AG10803 (cell line): Measurements from ENCODE around the gene TECR.

Experiments
- DNase-seq: peaks from one replicate; pipeline ENCODE4 v3.0.0; 2010; ENCODE audit warnings: low read depth
- H3K4me3 ChIP-seq: 2 replicates; pipeline ENCODE4 v1.5.1; 2011; ENCODE audit warnings: mild to moderate bottlenecking, low read length, control low read depth
- TF ChIP-seq, protein P1 (sequence below): conservative IDR thresholded peaks from 2 replicates; pipeline ENCODE4 v1.5.1; 2011; ENCODE audit warnings: mild to moderate bottlenecking, low read length, control low read depth, inconsistent platforms

TECR gene

DNA sequence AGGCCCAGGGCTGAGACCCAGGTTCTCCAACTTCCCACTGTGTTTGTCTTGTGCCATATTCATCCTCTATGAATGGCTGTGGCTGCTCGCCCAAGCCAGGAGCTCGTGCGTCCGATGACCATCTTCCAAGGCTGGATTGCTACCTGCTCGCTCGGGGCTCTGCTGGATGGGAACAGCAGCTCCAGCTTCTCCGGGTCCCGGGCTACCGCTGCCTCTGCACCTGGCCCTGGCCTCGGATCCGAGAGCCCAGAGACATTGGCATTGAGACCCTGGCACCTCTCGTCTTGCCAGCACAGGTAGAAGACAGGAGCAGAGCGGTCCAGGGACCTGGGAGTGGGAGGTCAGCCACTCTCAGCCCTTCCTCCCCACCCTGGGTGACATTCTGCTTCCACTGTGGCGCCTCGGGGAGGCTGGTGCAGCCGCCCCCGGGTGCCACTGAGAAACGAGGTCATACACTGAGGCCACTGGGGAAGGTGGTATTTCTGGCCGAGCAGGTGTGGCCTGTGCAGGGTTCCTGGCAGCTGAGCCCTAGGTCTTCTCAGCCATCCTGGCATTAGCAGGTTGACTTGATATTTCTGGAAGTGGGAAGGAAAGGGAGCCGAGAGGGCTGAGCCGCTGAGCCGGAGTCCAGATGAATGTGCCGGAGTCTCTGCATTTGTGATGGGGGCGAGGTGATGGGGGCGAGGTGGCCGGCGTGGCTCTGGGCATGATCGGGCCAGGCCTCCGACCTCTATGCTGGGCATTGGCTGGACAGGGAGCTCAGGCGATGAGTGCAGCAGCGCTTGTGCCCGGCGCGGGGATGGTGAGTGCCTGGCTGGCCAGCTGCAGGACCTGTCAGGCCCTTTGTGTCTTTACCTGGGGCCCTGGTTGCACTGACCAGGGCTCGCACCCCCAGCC is 23.9 kb downstream of the TECR start:
- no peak for DNase-seq
- TF ChIP-seq, protein P1, sequence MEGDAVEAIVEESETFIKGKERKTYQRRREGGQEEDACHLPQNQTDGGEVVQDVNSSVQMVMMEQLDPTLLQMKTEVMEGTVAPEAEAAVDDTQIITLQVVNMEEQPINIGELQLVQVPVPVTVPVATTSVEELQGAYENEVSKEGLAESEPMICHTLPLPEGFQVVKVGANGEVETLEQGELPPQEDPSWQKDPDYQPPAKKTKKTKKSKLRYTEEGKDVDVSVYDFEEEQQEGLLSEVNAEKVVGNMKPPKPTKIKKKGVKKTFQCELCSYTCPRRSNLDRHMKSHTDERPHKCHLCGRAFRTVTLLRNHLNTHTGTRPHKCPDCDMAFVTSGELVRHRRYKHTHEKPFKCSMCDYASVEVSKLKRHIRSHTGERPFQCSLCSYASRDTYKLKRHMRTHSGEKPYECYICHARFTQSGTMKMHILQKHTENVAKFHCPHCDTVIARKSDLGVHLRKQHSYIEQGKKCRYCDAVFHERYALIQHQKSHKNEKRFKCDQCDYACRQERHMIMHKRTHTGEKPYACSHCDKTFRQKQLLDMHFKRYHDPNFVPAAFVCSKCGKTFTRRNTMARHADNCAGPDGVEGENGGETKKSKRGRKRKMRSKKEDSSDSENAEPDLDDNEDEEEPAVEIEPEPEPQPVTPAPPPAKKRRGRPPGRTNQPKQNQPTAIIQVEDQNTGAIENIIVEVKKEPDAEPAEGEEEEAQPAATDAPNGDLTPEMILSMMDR, result no peak
- H3K4me3 ChIP-seq, result no peak overlapping the region

DNA sequence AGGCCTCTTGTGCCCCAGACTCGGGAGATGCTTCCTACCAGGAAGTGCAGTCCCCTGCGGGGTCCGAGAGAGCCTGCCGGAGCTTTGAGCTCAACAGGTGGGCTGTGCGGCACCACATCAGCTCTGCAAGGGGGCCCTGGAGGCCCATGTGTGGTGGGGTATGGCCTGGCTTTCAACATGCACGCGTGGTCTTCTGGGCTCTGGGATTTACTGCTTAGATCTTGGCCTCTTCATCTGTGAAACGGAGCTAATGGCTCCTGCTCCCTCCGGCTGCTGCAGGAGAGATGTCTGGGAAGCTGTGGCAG is 24.5 kb downstream of the TECR start:
- no peak overlapping the region for H3K4me3 ChIP-seq
- DNase-seq, result no peak
- TF ChIP-seq, protein P1, result no peak

GRCh38 chr19:14554382-14554812 is 25.0 kb downstream of the TECR start:
- no peak for DNase-seq
- no peak overlapping the region for H3K4me3 ChIP-seq
- TF ChIP-seq, protein P1, result no peak

- TF ChIP-seq, protein P1, result no peak
- peak overlapping the region; percentile 22; the same call in 1 of the 2 replicates for H3K4me3 ChIP-seq
- no peak for DNase-seq
These were observed 26.7 kb downstream of the TECR start for GRCh38 chr19:14555918-14556661.

GRCh38 chr19:14556662-14557188 is 27.3 kb downstream of the TECR start:
- peak overlapping the region; percentile 43 for H3K4me3 ChIP-seq
- peak; percentile 79 for DNase-seq
- TF ChIP-seq, protein P1, result peak; percentile 89

- no peak for DNase-seq
- TF ChIP-seq, protein P1, result no peak
- H3K4me3 ChIP-seq, result no peak overlapping the region
These were observed 29.1 kb downstream of the TECR start for GRCh38 chr19:14558370-14559066.
